Stimulated activated CD8-positive, alpha-beta memory T cell treated with anti-CD3 and anti-CD28 coated beads, Interleukin-12 subunit alpha, Interleukin-12 subunit beta, amount 100 ng/mL, for 4 hours (primary cell): Measurements from ENCODE around the gene SLF2.

Experiments
- DNase-seq: peaks from one replicate; pipeline ENCODE4 v3.0.0-alpha.2; 2020; ENCODE audit warnings: low read depth

The SLF2 gene

GRCh38 chr10:100899171-100899570, 13.6 kb upstream of the SLF2 start:
- DNase-seq, result no peak

DNA sequence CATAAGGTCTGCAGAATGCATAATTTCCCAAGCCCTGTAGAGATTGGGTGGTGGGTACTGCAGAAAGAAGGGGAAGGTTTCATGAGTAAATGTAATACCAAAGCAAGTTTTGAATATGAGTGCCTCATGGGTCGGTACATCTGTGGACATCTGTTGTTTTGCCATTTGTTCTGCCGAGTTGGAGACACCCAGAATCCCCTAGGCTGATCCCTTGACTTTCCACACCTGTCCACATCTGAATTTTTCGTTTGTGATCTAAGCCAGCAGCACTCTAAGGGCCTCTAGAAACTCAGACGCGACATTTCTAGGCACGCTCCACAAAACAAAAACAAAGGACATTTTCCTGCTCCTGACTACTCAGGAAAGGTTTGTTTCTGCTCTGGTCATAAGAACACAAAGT, 11.7 kb upstream of the SLF2 start:
- no peak for DNase-seq

DNA sequence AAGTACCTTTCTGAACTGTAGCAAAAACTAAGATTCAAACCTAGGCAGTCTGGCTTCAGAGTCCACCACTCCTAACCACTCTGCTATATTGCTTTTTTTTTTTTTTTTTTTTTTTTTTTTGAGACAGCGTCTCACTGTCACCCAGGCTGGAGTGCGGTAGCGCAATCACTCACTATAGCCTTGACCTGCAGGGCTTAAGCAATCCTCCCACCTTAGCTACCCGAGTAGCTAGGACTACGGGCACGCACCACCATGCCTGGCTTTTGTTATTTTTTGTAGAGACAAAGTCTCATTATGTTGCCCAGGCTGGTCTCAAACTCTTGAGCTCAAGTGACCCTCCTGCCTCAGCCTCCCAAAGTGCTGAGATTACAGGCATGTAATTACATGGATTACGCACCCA, 10.1 kb upstream of the SLF2 start:
- DNase-seq, result no peak

DNA sequence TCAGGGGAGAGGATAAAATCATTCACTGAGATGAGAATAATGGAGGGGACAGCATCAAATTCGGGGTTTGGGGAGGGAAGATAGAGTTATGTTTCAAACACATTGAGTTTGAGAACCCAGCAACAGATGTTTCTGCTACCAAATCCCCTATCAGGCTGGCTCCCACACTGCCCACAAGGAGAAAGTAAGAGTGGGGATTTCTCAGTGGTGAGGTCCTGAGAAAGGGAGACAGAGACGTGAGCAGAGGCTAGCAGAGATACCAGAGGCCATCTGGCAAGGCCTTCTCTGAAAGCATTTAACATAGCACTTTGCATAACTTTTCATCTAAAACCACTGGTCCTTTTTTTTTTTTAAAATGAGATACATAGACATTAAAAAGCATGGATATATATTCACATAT, 7.8 kb upstream of the SLF2 start:
- DNase-seq, result no peak

DNA sequence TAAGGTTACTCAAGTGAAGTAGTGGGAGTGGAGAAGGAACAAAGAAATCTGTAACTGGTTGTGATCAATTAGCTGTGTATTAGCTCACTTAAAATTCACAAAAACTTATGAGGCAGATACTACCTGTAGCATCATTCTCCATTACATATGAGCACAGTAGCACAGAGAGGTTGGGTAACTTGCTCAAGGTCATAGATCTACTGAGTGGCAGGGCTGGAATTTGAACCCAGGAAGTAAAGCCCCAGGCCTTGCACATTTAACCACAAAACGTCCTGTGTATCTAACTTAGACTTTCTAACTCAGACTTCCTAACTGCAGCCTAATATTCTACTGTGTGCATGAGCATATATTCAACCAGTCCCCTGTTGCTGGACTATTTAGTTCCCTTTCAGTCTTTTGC, 5.6 kb upstream of the SLF2 start:
- DNase-seq, result no peak

GRCh38 chr10:100907773-100908363, 4.9 kb upstream of the SLF2 start:
- DNase-seq, result no peak

GRCh38 chr10:100908378-100908777, 4.4 kb upstream of the SLF2 start:
- no peak for DNase-seq

- DNase-seq, result no peak
These were observed 3.1 kb upstream of the SLF2 start for GRCh38 chr10:100909501-100910263.

DNA sequence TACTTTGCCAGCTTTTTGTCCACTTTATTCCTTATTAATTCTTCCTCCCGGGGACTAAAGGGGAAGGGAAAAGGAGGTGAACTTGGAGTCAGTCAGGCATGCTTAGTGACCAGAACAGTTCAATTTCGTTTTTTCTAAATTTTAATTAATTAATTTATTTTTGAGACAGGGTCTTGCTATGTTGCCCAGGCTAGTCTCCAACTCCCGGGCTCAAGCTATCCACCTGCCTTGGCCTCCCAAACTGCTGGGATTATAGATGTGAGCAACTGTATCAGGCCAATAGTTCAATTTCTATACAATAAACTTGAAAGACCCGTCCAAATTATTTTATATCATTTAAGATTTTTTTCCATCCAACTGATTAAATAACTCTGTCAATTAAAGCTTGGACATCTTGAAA, 1.3 kb upstream of the SLF2 start:
- DNase-seq, result no peak

DNA sequence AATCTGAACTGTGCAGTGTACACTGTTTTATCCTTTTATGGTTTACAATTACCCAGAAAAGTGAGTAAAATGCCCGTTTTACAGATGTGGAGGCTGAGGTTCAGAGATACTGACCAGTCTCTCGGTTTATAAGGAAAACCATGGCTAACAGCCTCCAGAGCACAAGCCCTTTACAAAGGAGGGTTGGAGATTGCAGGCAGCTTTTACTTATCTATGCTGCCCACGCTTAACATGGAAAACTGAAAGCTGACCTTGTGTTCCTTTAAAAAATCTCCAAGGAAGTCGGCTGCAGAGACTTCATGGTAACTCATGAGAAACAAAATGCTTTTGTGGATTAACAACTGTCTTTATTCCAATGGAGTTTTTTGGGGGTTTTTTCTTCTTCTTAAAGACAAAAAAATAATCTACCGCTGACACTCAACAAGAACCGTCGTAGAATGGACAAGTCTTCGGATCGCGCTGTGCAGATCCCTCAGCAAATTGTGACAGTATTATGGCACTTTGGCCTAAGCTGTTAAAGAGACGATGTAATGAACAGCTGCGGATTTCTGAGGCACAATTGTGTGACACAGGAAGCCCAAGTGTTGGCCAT, 654 bp upstream of the SLF2 start:
- DNase-seq, result no peak

GRCh38 chr10:100913470-100913865, 705 bp downstream of the SLF2 start:
- DNase-seq, result no peak

DNA sequence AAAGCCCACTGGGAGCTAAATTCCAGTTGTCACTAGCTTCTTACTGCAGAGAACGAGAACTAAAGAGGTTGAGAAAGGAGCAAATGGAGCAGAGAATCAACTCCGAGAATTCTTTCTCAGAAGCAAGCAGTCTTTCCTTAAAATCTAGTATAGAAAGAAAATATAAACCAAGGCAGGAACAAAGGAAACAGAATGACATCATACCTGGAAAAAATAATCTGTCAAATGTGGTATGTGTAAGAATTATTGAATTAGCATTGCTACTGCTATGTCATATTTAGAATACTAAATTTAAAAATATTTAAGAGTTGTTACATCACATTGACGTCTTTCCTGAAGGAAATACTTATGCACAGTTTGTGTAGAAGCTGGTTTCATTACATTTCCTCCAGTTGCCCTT, 4.3 kb downstream of the SLF2 start:
- DNase-seq, result no peak

- no peak for DNase-seq
These were observed 10.8 kb downstream of the SLF2 start for GRCh38 chr10:100923580-100923979.

DNA sequence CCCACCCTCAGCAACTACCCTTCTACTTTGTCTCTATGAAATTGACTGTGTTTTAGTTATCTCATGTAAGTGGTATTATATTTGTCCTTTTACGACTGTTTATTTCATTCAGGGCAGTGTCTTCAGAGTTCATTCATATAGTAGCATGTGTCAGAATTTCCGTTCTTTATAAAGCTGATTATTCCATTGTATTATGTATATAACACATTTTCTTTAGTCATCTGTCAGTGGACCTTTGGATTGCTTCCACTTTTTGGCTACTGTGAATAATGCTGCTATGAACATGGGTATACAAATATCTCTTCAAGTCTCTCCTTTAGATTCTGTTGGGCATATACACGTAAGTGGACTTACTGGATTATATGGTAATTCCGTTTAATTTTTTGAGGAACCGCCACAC, 14.5 kb downstream of the SLF2 start:
- DNase-seq, result no peak

DNA sequence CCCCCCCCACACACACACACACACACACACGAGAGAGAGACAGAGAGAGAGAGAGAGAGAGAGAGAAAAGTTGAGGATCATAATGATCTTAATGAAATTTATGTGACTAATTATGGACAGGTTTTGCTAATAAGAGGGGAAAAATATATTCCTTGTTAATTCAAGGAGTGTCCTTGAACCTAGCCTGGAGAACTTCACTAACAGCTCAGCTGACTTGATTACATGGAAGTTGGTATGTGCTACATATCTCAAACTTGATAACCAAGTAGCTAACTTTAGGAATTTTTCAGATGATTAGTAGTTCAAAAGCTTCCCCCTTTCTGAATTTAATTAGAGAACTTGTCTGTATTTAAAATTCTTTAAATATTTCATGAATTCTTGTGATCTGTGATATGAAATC, 15.3 kb downstream of the SLF2 start:
- DNase-seq, result no peak

DNA sequence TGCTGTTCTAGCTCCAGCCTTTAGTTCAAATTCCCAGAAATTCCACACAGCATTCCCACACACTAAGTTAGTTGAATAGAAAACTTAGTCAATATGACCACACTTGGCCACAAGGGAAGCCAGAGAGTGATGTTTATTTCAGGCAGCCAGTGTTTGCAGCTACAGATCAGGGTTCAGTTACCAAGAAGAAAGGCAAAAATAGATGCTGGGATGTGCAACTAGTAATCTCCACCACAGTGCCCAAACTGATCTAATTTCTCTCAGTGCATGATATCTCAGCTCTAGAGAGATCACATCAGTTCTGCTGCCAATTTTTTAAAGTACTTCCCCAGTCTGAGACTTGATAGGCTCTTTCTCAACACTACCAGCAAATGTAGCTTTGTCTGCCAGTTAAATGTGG, 17.6 kb downstream of the SLF2 start:
- DNase-seq, result no peak

GRCh38 chr10:100934084-100934659, 21.4 kb downstream of the SLF2 start:
- DNase-seq, result no peak

DNA sequence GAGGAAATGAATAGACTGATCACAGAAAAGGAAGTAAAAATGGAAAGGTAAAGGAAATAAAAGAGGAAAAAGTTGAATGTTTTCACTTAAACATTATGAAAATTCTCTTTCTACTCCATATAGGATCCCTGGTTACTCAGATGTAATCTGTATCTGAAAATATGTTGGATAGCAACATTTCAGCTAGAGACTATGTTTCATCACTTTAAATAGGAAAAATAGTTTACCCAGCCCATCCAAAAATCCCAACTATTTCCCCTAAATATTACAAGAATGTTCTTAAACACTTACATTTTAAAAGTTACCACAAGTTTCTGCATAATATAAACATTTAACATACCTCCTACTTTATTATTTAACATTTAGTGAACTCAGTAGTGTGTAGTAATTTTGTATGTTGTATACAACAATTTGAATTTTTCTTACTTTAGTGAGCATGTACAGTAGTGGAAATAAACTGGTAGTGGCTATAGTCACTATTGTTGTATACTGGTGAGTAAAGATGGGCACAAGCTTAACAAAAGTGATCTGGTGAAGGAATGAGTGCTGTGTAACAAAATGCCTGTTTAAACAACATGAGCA, 27.1 kb downstream of the SLF2 start:
- DNase-seq, result no peak

- no peak for DNase-seq
These were observed 29.5 kb downstream of the SLF2 start for GRCh38 chr10:100942229-100942628.

DNA sequence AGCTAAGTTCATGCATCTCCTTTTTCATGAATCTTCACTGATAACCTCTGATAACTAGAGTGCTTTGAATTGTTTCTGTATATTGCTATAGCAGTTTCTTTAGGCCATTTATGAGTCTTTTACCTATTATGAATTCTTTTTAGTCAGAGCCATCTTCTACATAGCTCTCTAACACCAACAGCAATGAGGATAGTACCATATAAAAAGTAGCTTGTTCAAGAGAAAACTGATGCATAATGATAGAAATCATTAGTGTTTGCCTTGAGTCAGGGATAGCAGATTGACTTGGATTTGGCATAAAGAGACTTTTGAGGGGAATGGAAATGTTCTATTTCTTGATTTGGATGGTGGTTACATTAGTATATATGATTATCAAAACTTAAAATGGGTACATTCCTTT, 30.7 kb downstream of the SLF2 start:
- DNase-seq, result no peak

DNA sequence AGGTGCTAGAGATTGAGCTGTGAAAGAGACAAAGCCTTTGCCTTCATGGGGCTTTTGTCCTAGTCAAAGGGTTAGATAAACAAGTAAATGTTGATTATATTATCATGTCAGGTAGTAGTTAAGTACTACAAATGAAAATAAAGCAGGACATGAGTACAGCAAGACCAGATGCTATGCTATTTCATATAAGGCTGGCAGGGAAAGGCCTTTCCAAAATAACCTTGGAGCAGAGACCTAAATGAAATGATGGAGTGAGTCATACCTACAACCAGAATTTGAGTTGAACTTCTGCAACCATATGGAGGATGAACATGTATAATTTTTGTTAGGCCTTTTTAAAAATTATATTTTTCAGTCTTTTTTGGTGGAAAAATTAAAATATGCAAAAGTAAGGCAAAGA, 33.0 kb downstream of the SLF2 start:
- DNase-seq, result no peak

GRCh38 chr10:100948916-100949315, 36.2 kb downstream of the SLF2 start:
- DNase-seq, result no peak

DNA sequence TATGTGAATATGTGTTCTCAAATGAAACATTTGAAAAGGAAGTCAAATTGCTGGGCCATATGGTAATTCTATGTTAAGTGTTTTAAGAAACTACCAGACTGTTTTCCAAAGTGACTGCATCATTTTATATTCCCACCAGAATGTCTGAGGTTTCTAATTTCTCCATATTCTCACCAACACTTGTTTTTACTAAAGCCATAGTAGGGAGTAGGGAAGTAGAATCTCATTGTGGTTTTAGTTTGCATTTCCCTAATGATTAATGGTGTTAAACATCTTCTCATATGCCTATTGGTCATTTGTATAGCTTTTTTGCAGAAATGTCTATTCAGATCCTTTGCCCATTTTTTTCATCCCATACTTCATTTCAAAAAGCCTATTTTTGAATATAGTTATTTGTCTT, 47.5 kb downstream of the SLF2 start:
- DNase-seq, result no peak
